ENCODE measurements around the gene DHRS2. TPM values are rescaled to one million over a fixed set of nuclear protein-coding genes. Genes with fewer than 3 reads are reported as not detected.

Gene DHRS2
- total RNA-seq, 1 experiment from 2014 or later: 1.2 TPM

GRCh38 chr14:23670481-23670880 is 34.3 kb downstream of the DHRS2 start:
- DNase-seq (ENCODE audit: low spot score): no peak
- Histone ChIP-seq H3K9me3 (ENCODE audit: low read depth, low read length, poor library complexity, severe bottlenecking) (no peaks in the 10 kb centered on the region), H3K27ac (ENCODE audit: low read depth, low read length, poor library complexity, severe bottlenecking) (no peak overlapping the region), H3K4me3 (ENCODE audit: low read depth, low read length, poor library complexity, severe bottlenecking) (no peak overlapping the region), H3K4me1 (ENCODE audit: insufficient read depth, low read length, poor library complexity, severe bottlenecking) (no peaks in the 10 kb centered on the region), H3K27me3 (replicated peaks; ENCODE audit: insufficient read depth, low read depth, low read length, poor library complexity) (no peaks in the 10 kb centered on the region), H3K36me3 (ENCODE audit: insufficient read depth, low read length, poor library complexity, severe bottlenecking) (no peaks in the 10 kb centered on the region)
- no TSS peak for BruUV-seq (replicated peaks)
- no peak for TF ChIP-seq EZH2 (IDR thresholded peaks at IDR 0.05; ENCODE audit: borderline replicate concordance, low read depth, low read length, poor library complexity, severe bottlenecking)
- ChIA-PET CTCF (no interaction called here), POLR2A (ENCODE audit: low non-redundant PET) (no interaction called here)
- intact Hi-C loops (cut with micrococcal nuclease; ENCODE audit: unreplicated experiment): no loop called here

- H3K9me3 ChIP-seq (ENCODE audit: low read depth, low read length, poor library complexity, severe bottlenecking): no peaks in the 10 kb centered on the region
- no TSS peak for BruUV-seq (replicated peaks)
- POLR2A ChIA-PET (ENCODE audit: low non-redundant PET): no interaction called here
- CTCF ChIA-PET: no interaction called here
- no peaks in the 10 kb centered on the region for H3K4me1 ChIP-seq (ENCODE audit: insufficient read depth, low read length, poor library complexity, severe bottlenecking)
- TF ChIP-seq CTCF (conservative IDR thresholded peaks at IDR 0.05; ENCODE audit: low read depth, low read length) (no peak), EZH2 (IDR thresholded peaks at IDR 0.05; ENCODE audit: borderline replicate concordance, low read depth, low read length, poor library complexity, severe bottlenecking) (no peak)
- intact Hi-C loops (cut with micrococcal nuclease; ENCODE audit: unreplicated experiment): no loop called here
- no peak for DNase-seq (ENCODE audit: low spot score)
- H3K4me3 ChIP-seq (ENCODE audit: low read depth, low read length, poor library complexity, severe bottlenecking): no peak overlapping the region
- H3K27me3 ChIP-seq (replicated peaks; ENCODE audit: insufficient read depth, low read depth, low read length, poor library complexity): peaks cover 14% of the 10 kb centered on the region
- H3K36me3 ChIP-seq (ENCODE audit: insufficient read depth, low read length, poor library complexity, severe bottlenecking): no peaks in the 10 kb centered on the region
- no peak overlapping the region for H3K27ac ChIP-seq (ENCODE audit: low read depth, low read length, poor library complexity, severe bottlenecking)
Measured at GRCh38 chr14:23672200-23672599, 36.0 kb downstream of the DHRS2 start.

GRCh38 chr14:23675337-23675736 is 39.2 kb downstream of the DHRS2 start:
- ChIA-PET POLR2A (ENCODE audit: low non-redundant PET) (no interaction called here), CTCF (no interaction called here)
- Histone ChIP-seq H3K36me3 (ENCODE audit: insufficient read depth, low read length, poor library complexity, severe bottlenecking) (no peaks in the 10 kb centered on the region), H3K27ac (ENCODE audit: low read depth, low read length, poor library complexity, severe bottlenecking) (no peak overlapping the region), H3K27me3 (replicated peaks; ENCODE audit: insufficient read depth, low read depth, low read length, poor library complexity) (peaks cover 28% of the 10 kb centered on the region), H3K4me3 (ENCODE audit: low read depth, low read length, poor library complexity, severe bottlenecking) (no peak overlapping the region), H3K4me1 (ENCODE audit: insufficient read depth, low read length, poor library complexity, severe bottlenecking) (no peaks in the 10 kb centered on the region), H3K9me3 (ENCODE audit: low read depth, low read length, poor library complexity, severe bottlenecking) (no peaks in the 10 kb centered on the region)
- no peak for DNase-seq (ENCODE audit: low spot score)
- intact Hi-C loops (cut with micrococcal nuclease; ENCODE audit: unreplicated experiment): no loop called here
- no peak for TF ChIP-seq EZH2 (IDR thresholded peaks at IDR 0.05; ENCODE audit: borderline replicate concordance, low read depth, low read length, poor library complexity, severe bottlenecking)
- TF ChIP-seq CTCF (conservative IDR thresholded peaks at IDR 0.05; ENCODE audit: low read depth, low read length): no peak
- BruUV-seq (replicated peaks): no TSS peak

GRCh38 chr14:23675906-23676305 is 39.7 kb downstream of the DHRS2 start:
- Histone ChIP-seq H3K27me3 (replicated peaks; ENCODE audit: insufficient read depth, low read depth, low read length, poor library complexity) (peaks cover 28% of the 10 kb centered on the region), H3K9me3 (ENCODE audit: low read depth, low read length, poor library complexity, severe bottlenecking) (no peaks in the 10 kb centered on the region), H3K36me3 (ENCODE audit: insufficient read depth, low read length, poor library complexity, severe bottlenecking) (no peaks in the 10 kb centered on the region), H3K4me1 (ENCODE audit: insufficient read depth, low read length, poor library complexity, severe bottlenecking) (no peaks in the 10 kb centered on the region), H3K4me3 (ENCODE audit: low read depth, low read length, poor library complexity, severe bottlenecking) (no peak overlapping the region), H3K27ac (ENCODE audit: low read depth, low read length, poor library complexity, severe bottlenecking) (no peak overlapping the region)
- ChIA-PET POLR2A (ENCODE audit: low non-redundant PET) (no interaction called here), CTCF (no interaction called here)
- TF ChIP-seq EZH2 (IDR thresholded peaks at IDR 0.05; ENCODE audit: borderline replicate concordance, low read depth, low read length, poor library complexity, severe bottlenecking) (no peak), CTCF (conservative IDR thresholded peaks at IDR 0.05; ENCODE audit: low read depth, low read length) (no peak)
- BruUV-seq (replicated peaks): no TSS peak
- intact Hi-C loops (cut with micrococcal nuclease; ENCODE audit: unreplicated experiment): no loop called here
- no peak for DNase-seq (ENCODE audit: low spot score)

Measured in A673 (cell line).